ENCODE results near the gene DACT3.

The DACT3 gene

GRCh38 chr19:46689358-46689757, 28.4 kb upstream of the DACT3 start:
- Histone ChIP-seq H3K27me3 (ENCODE audit: insufficient read depth, low read length, poor library complexity, severe bottlenecking) (no peaks in the 10 kb centered on the region), H3K4me1 (ENCODE audit: insufficient read depth, low read length, poor library complexity, severe bottlenecking) (no peaks in the 10 kb centered on the region), H3K4me3 (ENCODE audit: low read length, poor library complexity, severe bottlenecking) (no peak overlapping the region), H3K36me3 (ENCODE audit: insufficient read depth, low read length) (peaks cover 88% of the 10 kb centered on the region), H2AFZ (ENCODE audit: low read length) (no peak overlapping the region), H3K9me3 (ENCODE audit: insufficient read depth, low read depth, low read length) (no peaks in the 10 kb centered on the region), H3K79me2 (ENCODE audit: insufficient read depth, low read length) (no peaks in the 10 kb centered on the region), H4K20me1 (ENCODE audit: insufficient read depth, low read length, poor library complexity, severe bottlenecking) (peaks cover 6% of the 10 kb centered on the region), H3K4me2 (ENCODE audit: low read depth, low read length, poor library complexity, severe bottlenecking) (no peak overlapping the region), H3F3A (ENCODE audit: low read depth) (no peaks in the 10 kb centered on the region), H3K9me2 (replicated peaks; ENCODE audit: low read depth, low read length) (no peaks in the 10 kb centered on the region), H3K9ac (ENCODE audit: low read depth, low read length, poor library complexity, severe bottlenecking) (no peak overlapping the region)
- TF ChIP-seq EZH2phosphoT487 (IDR thresholded peaks at IDR 0.05; ENCODE audit: borderline replicate concordance) (no peak), CTCF (conservative IDR thresholded peaks at IDR 0.05; ENCODE audit: low read length) (no peak)

- Histone ChIP-seq H3K27me3 (ENCODE audit: insufficient read depth, low read length, poor library complexity, severe bottlenecking) (no peaks in the 10 kb centered on the region), H3K9me2 (replicated peaks; ENCODE audit: low read depth, low read length) (no peaks in the 10 kb centered on the region), H3K79me2 (ENCODE audit: insufficient read depth, low read length) (no peaks in the 10 kb centered on the region), H3K4me1 (ENCODE audit: insufficient read depth, low read length, poor library complexity, severe bottlenecking) (no peaks in the 10 kb centered on the region), H3K4me3 (ENCODE audit: low read length, poor library complexity, severe bottlenecking) (no peak overlapping the region), H3K9me3 (ENCODE audit: insufficient read depth, low read depth, low read length) (no peaks in the 10 kb centered on the region), H3K4me2 (ENCODE audit: low read depth, low read length, poor library complexity, severe bottlenecking) (no peak overlapping the region), H3K9ac (ENCODE audit: low read depth, low read length, poor library complexity, severe bottlenecking) (no peak overlapping the region), H4K20me1 (ENCODE audit: insufficient read depth, low read length, poor library complexity, severe bottlenecking) (peaks cover 3% of the 10 kb centered on the region), H3K36me3 (ENCODE audit: insufficient read depth, low read length) (peaks cover 85% of the 10 kb centered on the region), H2AFZ (ENCODE audit: low read length) (no peak overlapping the region), H3F3A (ENCODE audit: low read depth) (no peaks in the 10 kb centered on the region)
- TF ChIP-seq EZH2phosphoT487 (IDR thresholded peaks at IDR 0.05; ENCODE audit: borderline replicate concordance) (no peak), CTCF (conservative IDR thresholded peaks at IDR 0.05; ENCODE audit: low read length) (no peak)
Measured at GRCh38 chr19:46687438-46688145, 26.6 kb upstream of the DACT3 start.

GRCh38 chr19:46685189-46685588, 24.2 kb upstream of the DACT3 start:
- peaks cover 2% of the 10 kb centered on the region for H4K20me1 ChIP-seq (ENCODE audit: insufficient read depth, low read length, poor library complexity, severe bottlenecking)
- H3F3A ChIP-seq (ENCODE audit: low read depth), result no peaks in the 10 kb centered on the region
- no peaks in the 10 kb centered on the region for H3K27me3 ChIP-seq (ENCODE audit: insufficient read depth, low read length, poor library complexity, severe bottlenecking)
- H3K9ac ChIP-seq (ENCODE audit: low read depth, low read length, poor library complexity, severe bottlenecking), result no peak overlapping the region
- no peak overlapping the region for H2AFZ ChIP-seq (ENCODE audit: low read length)
- no peaks in the 10 kb centered on the region for H3K79me2 ChIP-seq (ENCODE audit: insufficient read depth, low read length)
- H3K4me3 ChIP-seq (ENCODE audit: low read length, poor library complexity, severe bottlenecking), result no peak overlapping the region
- no peaks in the 10 kb centered on the region for H3K9me3 ChIP-seq (ENCODE audit: insufficient read depth, low read depth, low read length)
- H3K4me1 ChIP-seq (ENCODE audit: insufficient read depth, low read length, poor library complexity, severe bottlenecking), result no peaks in the 10 kb centered on the region
- H3K4me2 ChIP-seq (ENCODE audit: low read depth, low read length, poor library complexity, severe bottlenecking), result no peak overlapping the region
- peaks cover 77% of the 10 kb centered on the region for H3K36me3 ChIP-seq (ENCODE audit: insufficient read depth, low read length)
- H3K9me2 ChIP-seq (replicated peaks; ENCODE audit: low read depth, low read length), result no peaks in the 10 kb centered on the region
- no peak for TF ChIP-seq EZH2phosphoT487 (IDR thresholded peaks at IDR 0.05; ENCODE audit: borderline replicate concordance)
- TF ChIP-seq CTCF (conservative IDR thresholded peaks at IDR 0.05; ENCODE audit: low read length), result no peak

Measured in Loucy (cell line).